Non-pigmented ciliary epithelial cell (primary cell): ENCODE results near the gene ARID3C.

Experiments used
- DNase-seq: peaks from one replicate; pipeline ENCODE4 v3.0.0-alpha.2; 2010; ENCODE audit warnings: low read depth

ARID3C gene

DNA sequence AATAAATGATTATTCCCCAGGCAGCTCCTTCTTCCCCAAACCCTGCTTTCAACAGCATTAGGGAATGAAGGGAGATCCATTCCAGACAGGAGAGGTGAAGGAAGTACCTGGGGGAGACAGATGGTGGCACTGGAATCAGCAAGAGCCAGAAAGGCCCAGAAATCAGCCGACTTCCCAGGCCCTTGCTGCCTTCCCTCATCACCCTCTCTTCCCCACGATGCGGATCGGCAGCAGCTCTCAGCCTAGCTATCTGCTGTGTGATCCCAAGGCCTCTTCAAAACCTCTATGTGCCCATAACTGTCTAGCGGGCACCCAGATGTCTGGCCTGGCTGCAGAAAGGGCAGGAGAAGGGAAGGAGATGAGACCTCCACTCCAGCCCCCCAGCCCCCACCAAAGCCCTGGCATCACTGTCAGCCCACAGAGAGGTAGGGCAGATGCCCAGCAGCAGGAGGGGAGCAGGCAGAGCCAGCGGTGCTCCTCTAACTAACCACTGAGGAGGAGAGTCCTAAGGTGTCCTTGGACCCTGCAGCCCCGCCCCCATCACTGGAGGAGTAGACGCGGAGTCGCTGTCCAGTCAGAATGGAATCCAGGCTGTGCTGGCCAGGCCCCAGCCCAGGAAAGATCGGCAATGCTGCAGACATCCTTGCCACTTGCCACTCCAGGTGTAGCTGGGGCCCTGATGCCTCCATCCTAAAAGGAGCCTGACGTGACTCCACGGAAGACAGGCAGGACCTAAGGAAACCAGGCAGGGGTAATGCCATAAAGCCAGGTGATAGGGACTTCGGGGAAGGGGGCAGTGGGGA, 52.1 kb downstream of the ARID3C start:
- DNase-seq: no peak

DNA sequence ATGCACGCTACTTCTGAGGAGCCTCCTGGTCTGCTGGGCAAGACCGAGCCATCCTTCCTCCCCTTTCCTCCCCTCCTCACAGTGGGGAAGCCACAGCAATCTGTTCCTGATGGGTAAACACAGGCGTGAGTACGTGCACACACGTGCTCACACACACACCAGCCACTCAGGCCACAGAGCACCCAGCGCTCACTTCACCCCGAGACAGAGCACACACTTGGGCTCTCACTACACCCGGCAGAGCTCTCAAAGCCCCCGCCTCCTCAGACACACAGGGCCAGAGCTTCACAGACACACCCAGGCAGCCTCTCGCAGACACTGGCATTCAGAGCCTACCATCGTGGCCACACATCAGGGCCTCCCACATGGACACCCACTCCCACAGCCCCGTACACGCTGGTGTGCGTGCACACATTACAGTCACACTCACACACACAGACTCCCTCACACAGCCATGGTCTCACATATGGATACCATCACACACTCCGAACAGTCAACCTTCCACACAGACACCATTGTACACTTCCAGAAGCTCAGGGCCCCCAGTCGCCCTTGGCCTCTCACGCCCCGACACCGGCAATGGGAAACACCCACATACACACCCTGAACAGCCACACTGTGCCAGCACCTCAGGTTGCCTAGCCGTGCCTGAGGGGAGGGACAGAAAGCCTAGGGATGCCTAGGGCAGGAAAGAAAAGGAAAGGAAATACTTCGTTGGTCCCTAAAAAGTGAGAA, 52.8 kb downstream of the ARID3C start:
- DNase-seq: no peak

DNA sequence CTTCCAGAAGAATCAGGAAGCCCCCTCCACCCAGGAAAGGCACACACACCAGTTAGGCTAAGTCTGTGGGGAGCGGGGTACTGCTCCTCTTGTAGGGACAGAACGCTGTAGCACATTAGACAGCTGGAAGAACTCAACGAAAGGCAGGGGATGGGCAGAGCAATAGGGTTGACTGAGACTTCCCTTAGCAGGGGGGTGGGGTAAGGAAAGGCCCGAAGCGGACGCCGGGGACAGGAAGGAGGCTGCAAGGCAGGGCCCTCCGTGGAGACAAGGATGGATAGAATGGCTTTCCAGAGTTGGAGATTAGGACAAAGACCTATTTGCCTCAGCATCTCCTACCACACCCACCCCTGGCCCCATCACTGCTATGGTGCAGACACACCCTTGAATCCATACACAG, 53.6 kb downstream of the ARID3C start:
- DNase-seq: no peak

DNA sequence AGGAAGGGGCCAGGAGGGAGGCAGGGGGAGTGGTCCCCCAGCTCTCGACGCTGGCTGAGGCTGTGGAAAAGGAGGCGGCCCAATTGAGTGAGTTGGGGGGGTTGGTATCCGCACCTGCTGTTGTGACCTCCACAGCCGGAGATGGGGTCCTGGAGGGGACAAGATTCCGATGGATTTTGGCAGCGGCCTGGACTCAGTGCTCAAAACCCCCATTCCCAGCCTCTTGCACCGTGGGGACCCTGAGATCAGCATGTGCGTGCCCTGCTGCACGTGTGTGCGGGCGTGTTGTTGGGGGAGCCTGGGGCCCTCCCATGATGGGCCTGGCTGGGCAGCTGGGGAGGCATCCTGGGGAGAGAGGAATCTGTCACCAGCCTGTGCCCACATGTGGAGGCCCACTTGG, 54.3 kb downstream of the ARID3C start:
- no peak for DNase-seq

DNA sequence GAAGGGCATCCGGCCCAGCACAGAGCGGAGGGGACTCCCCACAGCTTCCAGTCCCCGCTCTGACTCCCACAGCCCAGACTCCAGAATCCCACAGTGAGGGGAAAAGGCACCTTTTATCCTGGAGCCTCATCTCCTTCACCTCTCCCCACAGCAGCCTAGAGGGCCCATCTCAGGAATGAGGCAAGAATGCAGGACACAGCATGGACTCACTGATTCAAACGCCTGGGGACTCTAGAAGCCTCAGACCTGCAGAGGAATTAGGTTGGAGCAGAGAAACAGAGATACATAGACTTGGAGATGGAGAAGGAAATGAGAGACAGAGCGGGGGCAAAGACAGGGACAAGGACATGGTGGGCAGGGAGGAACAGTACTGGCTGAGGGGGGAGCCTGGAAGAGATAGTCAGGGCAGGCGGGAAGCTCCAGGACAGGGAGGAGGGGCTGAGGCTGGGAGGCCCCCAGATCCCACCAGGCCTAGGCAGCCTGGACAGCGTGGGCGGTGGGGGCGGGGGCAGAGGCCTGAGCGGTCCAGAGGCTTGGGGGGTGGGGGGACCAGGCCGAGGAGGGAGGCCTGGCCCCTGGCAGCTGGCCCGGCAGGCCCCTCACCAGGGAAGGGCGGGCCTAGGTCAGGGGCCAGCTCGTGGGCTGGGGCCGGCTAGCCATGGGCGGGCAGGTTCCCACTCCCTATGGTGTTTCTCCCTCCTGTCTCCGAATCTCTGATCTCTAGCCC, 55.1 kb downstream of the ARID3C start:
- DNase-seq: no peak

DNA sequence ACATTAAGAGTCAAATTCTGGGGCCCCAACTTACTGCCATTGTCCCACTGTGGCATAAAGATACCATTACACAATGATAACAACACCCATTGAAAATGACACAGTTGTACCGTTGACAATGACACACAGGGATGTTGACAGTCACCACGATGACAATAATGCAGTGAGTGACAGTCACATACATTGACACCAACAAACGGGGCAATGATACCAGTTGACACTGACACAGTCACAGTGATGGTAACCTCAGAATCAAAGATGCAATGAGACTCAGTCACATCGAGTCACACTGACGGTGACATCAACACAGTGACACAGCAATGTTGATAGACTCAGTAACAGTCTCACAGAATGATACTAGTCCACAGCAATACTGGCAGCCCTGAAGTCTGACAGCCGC, 56.2 kb downstream of the ARID3C start:
- DNase-seq: no peak

DNA sequence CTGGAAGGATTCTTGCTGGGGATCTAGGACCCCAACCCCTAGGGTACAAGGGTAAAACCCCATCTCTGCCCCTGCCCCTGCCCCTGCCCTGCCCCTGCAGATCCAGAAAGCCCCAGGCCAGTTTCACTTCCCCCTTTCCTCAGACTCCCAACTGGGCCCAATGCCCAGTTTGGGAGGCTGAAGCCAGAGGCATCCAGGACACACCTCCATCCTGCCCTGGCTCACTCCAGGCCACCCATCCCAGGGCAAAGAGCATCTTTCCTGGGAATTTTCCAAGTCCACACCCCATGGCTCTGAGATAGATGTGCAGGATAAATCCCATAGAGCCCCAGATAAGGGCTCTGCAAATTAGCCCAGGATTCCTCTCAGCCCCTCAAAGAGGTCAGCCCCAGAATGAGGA, 56.8 kb downstream of the ARID3C start:
- DNase-seq: no peak

DNA sequence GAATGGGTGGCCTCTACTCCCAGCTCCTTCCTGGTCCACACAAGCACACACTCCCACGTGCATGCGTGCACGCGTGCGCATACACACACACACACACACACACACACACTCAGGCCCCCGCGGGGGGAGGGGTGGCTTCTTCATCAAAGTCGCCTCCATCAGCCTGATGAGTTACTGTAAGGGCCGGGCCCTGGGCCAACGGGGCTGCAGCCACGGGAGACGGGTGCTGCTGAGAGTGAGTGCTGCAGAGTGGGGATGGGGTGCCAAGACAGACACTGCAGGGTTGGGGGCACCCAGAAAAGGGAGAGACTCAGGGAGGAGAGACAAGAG, 57.4 kb downstream of the ARID3C start:
- DNase-seq: no peak
